Gastrocnemius medialis (tissue), 4 donors: ENCODE results near the gene ARSI. TPM values are rescaled to one million over a fixed set of nuclear protein-coding genes. Genes with fewer than 3 reads are reported as not detected.

ENCODE experiments used
- ATAC-seq, 2 donors: fragments of 150-250 bp; one replicate each; pipeline ENCODE4 v1.9.1; 2016
- DNase-seq, 2 donors: peaks; one replicate each; pipeline ENCODE4 v3.0.0-alpha.2; 2019
- H3K27ac ChIP-seq, 4 donors: fragments of 200-600 bp; sonication (generic); 1 replicate in 1 of 4; 2 replicates in 3 of 4; pipeline ENCODE4 v1.5.1; 2016 to 2018; ENCODE audit warnings: mild to moderate bottlenecking in 2 of 4, moderate library complexity in 1 of 4
- H3K27me3 ChIP-seq, 3 donors: fragments of 200-600 bp; sonication (generic) in 2 of 3; 1 replicate in 1 of 3; 2 replicates in 2 of 3; pipeline versions ENCODE4 v1.5.1 to v1.6.0; 2016 to 2019; ENCODE audit warnings: mild to moderate bottlenecking in 1 of 3, moderate library complexity in 1 of 3
- H3K36me3 ChIP-seq, 2 donors: fragments of 200-600 bp; sonication (generic) in 1 of 2; one replicate each; pipeline ENCODE4 v1.5.1; 2017 to 2018
- H3K4me1 ChIP-seq, 2 donors: fragments of 200-600 bp; sonication (generic) in 1 of 2; one replicate each; pipeline ENCODE4 v1.5.1; 2016 to 2017; ENCODE audit warnings: mild to moderate bottlenecking in 2 of 2
- H3K4me3 ChIP-seq, 4 donors: fragments of 200-600 bp; sonication (generic) in 3 of 4; 1 replicate in 1 of 4; 2 replicates in 3 of 4; pipeline ENCODE4 v1.5.1; 2016 to 2019; ENCODE audit warnings: mild to moderate bottlenecking in 2 of 4
- H3K9me3 ChIP-seq, 3 donors: fragments of 200-600 bp; sonication (generic) in 2 of 3; 1 replicate in 1 of 3; 2 replicates in 2 of 3; pipeline ENCODE4 v1.5.1; 2016 to 2019
- POLR2A ChIP-seq, 2 donors: fragments of 450-650 bp; IDR thresholded peaks; one replicate each; pipeline ENCODE4 v1.6.1; 2017; ENCODE audit warnings: antibody characterized with exemption in 2 of 2, mild to moderate bottlenecking in 2 of 2, moderate library complexity in 2 of 2
- in situ Hi-C, 4 donors: fragments of 200-750 bp; cut with MboI; loops; one replicate each; pipeline versions ENCODE4 v1.15.0 to v1.8.0; 2017; ENCODE audit warnings: low sequenced_read_pairs in 4 of 4
- intact Hi-C: fragments of 100-400 bp; cut with DNase I; formaldehyde crosslinking; loops from one replicate; pipeline ENCODE4 v1.15.1; 2023; ENCODE audit warnings: low total_unique reads
- total RNA-seq, 4 donors: library from RNA; depleted of rRNA; stranded (reverse); fragments of >200 nt; gene quantifications; one replicate each; pipeline versions ENCODE4 v1.1.0 to v1.2.3, GENCODE V29; 2016
- TF ChIP-seq, protein P1 (sequence below), 5 experiments: fragments of 450-650 bp in 3 of 5; fragments of 200-600 bp in 2 of 5; sonication (generic) in 2 of 5; IDR thresholded peaks in 4 of 5; conservative IDR thresholded peaks in 1 of 5; 1 replicate in 4 of 5; 2 replicates in 1 of 5; pipeline ENCODE4 v1.5.1; 2016 to 2019; ENCODE audit warnings: antibody characterized with exemption in 5 of 5, mild to moderate bottlenecking in 3 of 5, moderate library complexity in 3 of 5

ARSI gene
- total RNA-seq, 4 donors from 2014 or later = not detected

DNA sequence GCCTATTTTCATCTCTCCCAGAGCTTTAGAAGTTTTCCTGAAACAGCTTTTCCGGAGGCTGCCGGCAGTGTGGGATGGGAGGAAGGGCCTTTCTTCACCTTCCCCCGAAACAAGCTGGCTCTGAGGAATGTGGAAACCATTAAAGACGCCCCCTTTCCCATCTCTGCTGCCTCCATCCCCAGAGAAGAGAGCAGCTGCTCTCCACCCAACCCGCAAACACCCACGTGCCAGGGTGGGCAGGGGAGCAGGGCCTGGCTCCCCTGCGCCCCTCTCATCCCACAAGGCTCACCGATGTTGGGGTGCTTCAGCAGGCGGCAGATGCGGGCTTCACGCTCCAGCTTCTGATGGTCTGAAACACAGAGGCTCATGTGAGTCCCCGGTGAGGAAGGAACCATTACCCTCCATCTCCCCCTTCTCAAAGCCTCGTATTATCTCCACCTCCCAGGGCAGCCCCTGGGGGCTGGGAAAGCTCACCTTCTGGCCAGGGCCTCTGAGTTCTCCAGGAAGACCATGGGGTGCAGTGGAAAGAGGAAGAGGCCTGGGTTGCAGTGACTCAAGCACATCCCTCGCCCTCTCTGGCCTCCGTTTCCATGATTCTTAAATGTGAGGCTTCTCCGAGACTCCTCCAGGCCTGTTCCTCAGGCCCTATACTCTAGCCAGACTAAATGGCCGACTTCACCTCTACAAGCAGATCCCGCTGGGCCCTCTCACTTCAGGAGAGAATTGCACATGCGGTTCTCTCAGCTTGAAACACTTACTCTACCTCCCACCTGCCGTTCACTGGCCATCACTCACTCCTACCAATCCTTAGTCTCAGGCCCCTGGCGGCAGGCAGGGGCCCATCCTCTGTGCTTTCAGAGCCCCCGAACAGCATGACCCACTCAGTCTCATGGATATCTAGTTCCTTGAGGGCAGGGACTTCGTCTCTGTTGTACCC is 37.8 kb downstream of the ARSI start:
- TF ChIP-seq POLR2A (IDR thresholded peaks at IDR 0.05) = no peak
- TF ChIP-seq, protein P1, sequence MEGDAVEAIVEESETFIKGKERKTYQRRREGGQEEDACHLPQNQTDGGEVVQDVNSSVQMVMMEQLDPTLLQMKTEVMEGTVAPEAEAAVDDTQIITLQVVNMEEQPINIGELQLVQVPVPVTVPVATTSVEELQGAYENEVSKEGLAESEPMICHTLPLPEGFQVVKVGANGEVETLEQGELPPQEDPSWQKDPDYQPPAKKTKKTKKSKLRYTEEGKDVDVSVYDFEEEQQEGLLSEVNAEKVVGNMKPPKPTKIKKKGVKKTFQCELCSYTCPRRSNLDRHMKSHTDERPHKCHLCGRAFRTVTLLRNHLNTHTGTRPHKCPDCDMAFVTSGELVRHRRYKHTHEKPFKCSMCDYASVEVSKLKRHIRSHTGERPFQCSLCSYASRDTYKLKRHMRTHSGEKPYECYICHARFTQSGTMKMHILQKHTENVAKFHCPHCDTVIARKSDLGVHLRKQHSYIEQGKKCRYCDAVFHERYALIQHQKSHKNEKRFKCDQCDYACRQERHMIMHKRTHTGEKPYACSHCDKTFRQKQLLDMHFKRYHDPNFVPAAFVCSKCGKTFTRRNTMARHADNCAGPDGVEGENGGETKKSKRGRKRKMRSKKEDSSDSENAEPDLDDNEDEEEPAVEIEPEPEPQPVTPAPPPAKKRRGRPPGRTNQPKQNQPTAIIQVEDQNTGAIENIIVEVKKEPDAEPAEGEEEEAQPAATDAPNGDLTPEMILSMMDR (IDR thresholded peaks at IDR 0.05 in 4 of 5, conservative IDR thresholded peaks at IDR 0.05 in 1 of 5) = no peak
- no peak for DNase-seq
- Histone ChIP-seq H3K36me3 (no peaks in the 10 kb centered on the region), H3K4me1 (peaks cover 11 to 19% of the 10 kb centered on the region in 2 donors), H3K9me3 (no peaks in the 10 kb centered on the region), H3K27me3 (no peaks in the 10 kb centered on the region), H3K4me3 (no peak overlapping the region), H3K27ac (peak overlapping the region in 3 of 4 donors; percentile 58 to 69 (median 64))
- ATAC-seq = no peak
- intact Hi-C loops = no loop called here
- in situ Hi-C loops = no loop called here

DNA sequence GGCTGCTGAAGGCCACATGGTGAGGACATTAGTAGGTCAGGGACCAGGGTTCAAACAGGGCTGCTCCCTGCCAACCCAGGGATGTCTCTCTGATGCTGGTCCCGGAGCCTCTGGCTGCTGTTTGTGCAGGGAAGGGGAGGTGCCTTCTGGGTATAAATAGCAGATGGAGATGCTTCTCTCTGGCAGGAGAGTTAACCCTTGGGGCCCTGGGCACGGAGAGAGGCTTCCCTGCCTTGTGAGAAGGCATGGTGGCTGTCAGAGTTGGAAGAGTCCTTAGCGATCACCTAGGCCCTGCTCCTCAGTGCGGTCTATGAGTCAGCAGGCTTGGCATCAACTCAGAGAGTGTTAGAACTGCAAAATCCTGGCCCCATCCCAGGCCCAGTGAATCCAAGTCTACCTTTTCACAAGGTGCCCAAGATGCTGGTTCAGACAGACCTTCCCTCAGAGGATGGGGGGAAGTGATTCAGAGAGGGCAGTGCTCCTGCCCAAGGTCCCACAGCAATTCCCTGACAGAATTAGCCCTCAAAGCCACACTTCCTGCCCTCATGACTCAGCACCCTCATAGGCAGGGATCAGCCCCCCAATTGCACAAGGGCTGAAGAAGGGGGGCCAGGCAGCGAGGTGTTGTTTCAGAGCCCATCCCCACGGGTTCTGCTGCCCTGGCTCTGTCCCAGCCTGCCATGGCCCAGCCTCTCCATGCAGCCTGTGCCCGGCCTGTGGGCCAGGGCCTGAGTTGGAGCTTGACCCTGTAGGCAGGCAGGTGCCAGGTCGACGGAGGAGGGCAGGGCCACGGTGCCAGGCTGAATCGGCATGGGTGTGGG is 38.7 kb downstream of the ARSI start:
- Histone ChIP-seq H3K4me1 (peaks cover 11 to 15% of the 10 kb centered on the region in 2 donors), H3K4me3 (no peak overlapping the region), H3K27me3 (no peaks in the 10 kb centered on the region), H3K9me3 (no peaks in the 10 kb centered on the region), H3K27ac (peak overlapping the region; percentile 58 to 69 (median 62)), H3K36me3 (no peaks in the 10 kb centered on the region)
- in situ Hi-C loops (no loop called here), intact Hi-C loops (no loop called here)
- no peak for TF ChIP-seq POLR2A (IDR thresholded peaks at IDR 0.05)
- TF ChIP-seq, protein P1 (IDR thresholded peaks at IDR 0.05 in 4 of 5, conservative IDR thresholded peaks at IDR 0.05 in 1 of 5) = no peak
- DNase-seq (peak; percentile 79 to 86), ATAC-seq (peak; percentile 96 to 97)

DNA sequence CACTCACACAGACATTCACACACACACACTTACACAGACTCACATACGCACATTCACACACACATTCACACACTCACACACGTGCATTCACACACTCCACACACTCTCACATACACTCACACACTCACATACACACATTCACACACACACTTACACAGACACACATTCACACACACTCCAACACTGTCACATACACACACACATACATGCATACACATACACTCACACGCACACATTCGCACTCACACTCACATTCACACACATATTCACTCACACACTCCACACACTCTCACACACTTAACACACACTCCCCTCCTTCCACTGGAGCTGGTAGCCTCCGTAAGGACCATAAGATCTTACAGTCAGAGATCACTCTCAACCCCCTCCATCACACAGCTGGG is 39.3 kb downstream of the ARSI start:
- in situ Hi-C loops = no loop called here
- Histone ChIP-seq H3K4me3 (no peak overlapping the region), H3K9me3 (no peaks in the 10 kb centered on the region), H3K27ac (peak overlapping the region; percentile 58 to 69 (median 62)), H3K36me3 (no peaks in the 10 kb centered on the region), H3K4me1 (peaks cover 11 to 15% of the 10 kb centered on the region in 2 donors), H3K27me3 (no peaks in the 10 kb centered on the region)
- intact Hi-C loops = no loop called here
- TF ChIP-seq, protein P1 (IDR thresholded peaks at IDR 0.05 in 4 of 5, conservative IDR thresholded peaks at IDR 0.05 in 1 of 5) = no peak
- TF ChIP-seq POLR2A (IDR thresholded peaks at IDR 0.05) = no peak
- DNase-seq = no peak
- peak; percentile 14 to 35 for ATAC-seq

DNA sequence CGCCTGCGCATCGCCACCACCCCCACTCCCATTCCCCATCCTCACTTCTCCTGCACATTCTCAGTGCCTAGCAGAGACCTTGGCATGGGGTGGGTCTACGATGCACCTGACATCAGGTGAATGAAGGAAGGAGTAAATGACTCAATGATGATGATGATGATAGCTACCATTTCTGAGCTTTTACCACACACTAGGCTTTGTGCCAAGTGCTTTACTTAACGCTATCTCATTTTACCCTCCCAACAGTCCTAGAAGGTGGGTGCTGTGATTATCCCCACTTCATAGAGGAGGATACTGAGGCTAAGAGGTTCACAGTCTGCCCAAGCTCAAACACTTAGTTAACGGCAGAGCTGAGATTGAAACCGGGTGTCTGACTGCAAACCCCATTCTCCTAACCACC is 40.2 kb downstream of the ARSI start:
- H3K36me3 ChIP-seq = no peaks in the 10 kb centered on the region
- no peak for DNase-seq
- no peaks in the 10 kb centered on the region for H3K9me3 ChIP-seq
- in situ Hi-C loops = no loop called here
- intact Hi-C loops = no loop called here
- H3K27ac ChIP-seq = no peak overlapping the region
- TF ChIP-seq, protein P1 (IDR thresholded peaks at IDR 0.05 in 4 of 5, conservative IDR thresholded peaks at IDR 0.05 in 1 of 5) = no peak
- TF ChIP-seq POLR2A (IDR thresholded peaks at IDR 0.05) = no peak
- no peaks in the 10 kb centered on the region for H3K27me3 ChIP-seq
- H3K4me1 ChIP-seq = peaks cover 11 to 15% of the 10 kb centered on the region in 2 donors
- H3K4me3 ChIP-seq = no peak overlapping the region
- no peak for ATAC-seq
